B cell (primary cell): ENCODE data around the gene RNF10. TPM values are rescaled to one million over a fixed set of nuclear protein-coding genes. Genes with fewer than 3 reads are reported as not detected.
"Not testable (repeated sequence)": the region's sequence is repeated elsewhere in the genome, so short reads cannot be mapped to it uniquely, and the experiment has no call there.

ENCODE experiments used
- ATAC-seq: fragments of 200-7000 bp; cut with Tn5 transposase; one replicate; pipeline ENCODE4 v1.10.0; 2021; ENCODE audit warnings: low read depth, mild to moderate bottlenecking, moderate number of reproducible peaks, moderate library complexity
- CTCF ChIA-PET: fragments of 350-600 bp; sonication (Branson Sonifier 250); formaldehyde crosslinking; loops from one replicate; lab custom pipeline; 2021; ENCODE audit warnings: antibody characterized with exemption, inconsistent platforms; lab: Charles Lee
- POLR2A ChIA-PET: fragments of 350-600 bp; sonication (Branson Sonifier 250); formaldehyde crosslinking; loops from one replicate; lab custom pipeline; 2021; ENCODE audit warnings: antibody characterized with exemption; lab: Charles Lee
- DNase-seq: peaks from one replicate; pipeline ENCODE4 v3.0.0; 2013
- H2AFZ ChIP-seq: 2 replicates; pipeline ENCODE4 v1.6.1; 2012; ENCODE audit warnings: mild to moderate bottlenecking, low read depth, low read length; ENCODE audit not compliant: insufficient read depth, poor library complexity, severe bottlenecking
- H3K27ac ChIP-seq, 2 donors: 1 replicate in 1 of 2; 2 replicates in 1 of 2; pipeline ENCODE4 v1.5.1; 2012 to 2013; ENCODE audit warnings: low read length in 2 of 2, mild to moderate bottlenecking in 2 of 2, moderate library complexity in 1 of 2
- H3K27me3 ChIP-seq, 4 experiments: fragments of 200-600 bp in 1 of 4; sonication (generic) in 1 of 4; replicated peaks in 1 of 4; 1 replicate in 2 of 4; 2 replicates in 2 of 4; pipeline versions ENCODE4 v1.6.1 to v1.7.0; 2013 to 2016; ENCODE audit warnings: low read length in 3 of 4, mild to moderate bottlenecking in 2 of 4, mixed read lengths in 1 of 4, moderate library complexity in 1 of 4; ENCODE audit not compliant: insufficient read depth in 4 of 4, control insufficient read depth in 3 of 4; ENCODE audit errors: control extremely low read depth in 1 of 4
- H3K36me3 ChIP-seq, 2 experiments: replicated peaks in 1 of 2; 1 replicate in 1 of 2; 2 replicates in 1 of 2; pipeline versions ENCODE4 v1.6.1 to v1.7.1; 2013; ENCODE audit warnings: low read length in 1 of 2; ENCODE audit not compliant: insufficient read depth in 2 of 2, control insufficient read depth in 1 of 2; ENCODE audit errors: control extremely low read depth in 1 of 2, extremely low read depth in 1 of 2
- H3K4me1 ChIP-seq, 2 donors: fragments of 200-600 bp in 1 of 2; sonication (generic) in 1 of 2; 1 replicate in 1 of 2; 2 replicates in 1 of 2; pipeline versions ENCODE4 v1.5.1 to v1.6.1; 2013 to 2017; ENCODE audit warnings: low read length in 2 of 2; ENCODE audit not compliant: control insufficient read depth in 2 of 2, insufficient read depth in 2 of 2
- H3K4me2 ChIP-seq: replicated peaks from 2 replicates; pipeline ENCODE3; 2012; ENCODE audit warnings: mild to moderate bottlenecking, low read depth, low read length; ENCODE audit not compliant: poor library complexity, severe bottlenecking
- H3K4me3 ChIP-seq, 5 experiments: fragments of 200-600 bp in 1 of 5; sonication (generic) in 1 of 5; 1 replicate in 3 of 5; 2 replicates in 2 of 5; pipeline versions ENCODE4 v1.5.1 to v1.7.0; 2011 to 2016; ENCODE audit warnings: low read length in 4 of 5, mild to moderate bottlenecking in 4 of 5, low read depth in 2 of 5, control low read depth in 1 of 5, moderate library complexity in 1 of 5; ENCODE audit not compliant: insufficient read depth in 1 of 5; ENCODE audit errors: control extremely low read depth in 1 of 5, extremely low read depth in 1 of 5
- H3K79me2 ChIP-seq: fragments of 200-600 bp; sonication (generic); one replicate; pipeline ENCODE4 v1.6.0; 2016; ENCODE audit warnings: low read length; ENCODE audit not compliant: control insufficient read depth, insufficient read depth
- H3K9ac ChIP-seq: fragments of 200-600 bp; sonication (generic); 2 replicates; pipeline ENCODE4 v1.6.1; 2017; ENCODE audit warnings: mild to moderate bottlenecking, low read length, moderate library complexity
- H3K9me3 ChIP-seq, 3 donors: one replicate each; pipeline versions ENCODE4 v1.6.1 to v1.7.1; 2013; ENCODE audit warnings: low read length in 2 of 3; ENCODE audit not compliant: control insufficient read depth in 2 of 3, insufficient read depth in 1 of 3; ENCODE audit errors: control extremely low read depth in 1 of 3
- H4K20me1 ChIP-seq: 2 replicates; pipeline ENCODE4 v1.6.0; 2012; ENCODE audit warnings: mild to moderate bottlenecking, low read length; ENCODE audit not compliant: insufficient read depth, control insufficient read depth, poor library complexity, severe bottlenecking
- H3K27ac Mint-ChIP-seq: one replicate; pipeline ENCODE4 v1.8.0; 2021; ENCODE audit warnings: mixed read lengths
- H3K27me3 Mint-ChIP-seq: one replicate; pipeline ENCODE4 v1.8.0; 2021; ENCODE audit warnings: mixed read lengths
- H3K4me1 Mint-ChIP-seq: one replicate; pipeline ENCODE4 v1.8.0; 2021; ENCODE audit warnings: mixed read lengths
- H3K4me3 Mint-ChIP-seq: one replicate; pipeline ENCODE4 v1.8.0; 2021; ENCODE audit warnings: mixed read lengths
- H3K9me3 Mint-ChIP-seq: one replicate; pipeline ENCODE4 v1.8.0; 2022; ENCODE audit warnings: mixed read lengths; ENCODE audit not compliant: insufficient read depth
- CTCF ChIP-seq: fragments of 200-600 bp; IDR thresholded peaks from one replicate; pipeline ENCODE4 v1.8.0; 2022; ENCODE audit warnings: antibody characterized with exemption, mild to moderate bottlenecking
- EZH2 ChIP-seq: IDR thresholded peaks from 2 replicates; pipeline ENCODE4 v1.6.1; 2012; ENCODE audit warnings: borderline replicate concordance, low read depth, mild to moderate bottlenecking, moderate library complexity, low read length; ENCODE audit not compliant: insufficient read depth, poor library complexity, severe bottlenecking
- WGBS: methylation state at CpG from one replicate; pipeline ENCODE4 v1.1.5; 2013; ENCODE audit warnings: missing lambda C conversion rate; ENCODE audit not compliant: insufficient coverage; 5-methylcytosine and 5-hydroxymethylcytosine counted together
- intact Hi-C: fragments of 100-400 bp; cut with micrococcal nuclease; formaldehyde crosslinking; loops from one replicate; pipeline ENCODE4 v1.10.0; 2022
- polyA plus RNA-seq: library from polyadenylated mRNA; depleted of rRNA; stranded (reverse); fragments of >200 nt; gene quantifications from 2 replicates; pipeline ENCODE4 v1.2.3, GENCODE V29; 2012
- total RNA-seq, 2 donors: library from RNA; stranded (reverse); fragments of 120-200 nt in 1 of 2; gene quantifications; 1 replicate in 1 of 2; 2 replicates in 1 of 2; pipeline versions ENCODE4 v1.2.3 to v1.2.4, GENCODE V29; 2013 to 2022

The RNF10 gene
- total and polyA plus RNA-seq, 2 donors (not counting 1 experiment from before 2014, with no cell fraction given): 163 to 236 TPM

GRCh38 chr12:120515496-120515895, 18.7 kb upstream of the RNF10 start:
- ChIA-PET POLR2A (no interaction called here), CTCF (interaction anchor here (0.8 kb wide), 2 partner anchors 49 to 438 kb away, joined by 3 read pairs; no protein-coding TSS in a partner anchor)
- Histone ChIP-seq H3K4me2 (no peak overlapping the region), H3K9ac (no peak overlapping the region), H3K36me3 (peaks cover 7 to 32% of the 10 kb centered on the region in 2 experiments), H3K4me3 (no peak overlapping the region), H4K20me1 (no peaks in the 10 kb centered on the region), H3K27ac (no peak overlapping the region), H2AFZ (no peak overlapping the region), H3K9me3 (no peaks in the 10 kb centered on the region), H3K79me2 (no peaks in the 10 kb centered on the region), H3K27me3 (no peaks in the 10 kb centered on the region), H3K4me1 (no peaks in the 10 kb centered on the region)
- H3K4me1 Mint-ChIP-seq: no peaks in the 10 kb centered on the region
- no peak overlapping the region for H3K27ac Mint-ChIP-seq
- H3K27me3 Mint-ChIP-seq: no peaks in the 10 kb centered on the region
- WGBS: 100% methylated on average over 2 of the region's 2 CpGs
- ATAC-seq (no peak), DNase-seq (no peak)
- no peaks in the 10 kb centered on the region for H3K9me3 Mint-ChIP-seq
- TF ChIP-seq EZH2: no peak
- no peak for TF ChIP-seq CTCF
- no peak overlapping the region for H3K4me3 Mint-ChIP-seq
- intact Hi-C loops: no loop called here

- H3K4me2 ChIP-seq, H3K27me3 Mint-ChIP-seq, H3K4me1 ChIP-seq, H3K27ac ChIP-seq, H3K79me2 ChIP-seq, H3K4me1 Mint-ChIP-seq, ATAC-seq, H3K9me3 Mint-ChIP-seq, H4K20me1 ChIP-seq, H3K4me3 ChIP-seq, H2AFZ ChIP-seq, H3K27ac Mint-ChIP-seq, H3K4me3 Mint-ChIP-seq, CTCF ChIA-PET, DNase-seq, H3K9ac ChIP-seq, H3K27me3 ChIP-seq, H3K9me3 ChIP-seq, intact Hi-C loops: not testable (repeated sequence)
- POLR2A ChIA-PET: interaction anchor here (0.6 kb wide), 1 partner anchor 9 kb away, joined by 9 read pairs; no protein-coding TSS in a partner anchor
- 100% methylated on average over 4 of the region's 8 CpGs for WGBS
- H3K36me3 ChIP-seq: peaks cover 3 to 13% of the 10 kb centered on the region in 2 experiments
These were observed 14.8 kb upstream of the RNF10 start for GRCh38 chr12:120519324-120519723.
